IPS DF 4.7 (cell line): ENCODE results near the gene CYTIP.

ENCODE experiments used
- DNase-seq: peaks from one replicate; pipeline ENCODE4 v3.0.0-alpha.2; 2013; ENCODE audit warnings: low spot score; ENCODE audit errors: extremely low read depth

CYTIP gene

GRCh38 chr2:157463002-157463401, 19.1 kb upstream of the CYTIP start:
- no peak for DNase-seq

DNA sequence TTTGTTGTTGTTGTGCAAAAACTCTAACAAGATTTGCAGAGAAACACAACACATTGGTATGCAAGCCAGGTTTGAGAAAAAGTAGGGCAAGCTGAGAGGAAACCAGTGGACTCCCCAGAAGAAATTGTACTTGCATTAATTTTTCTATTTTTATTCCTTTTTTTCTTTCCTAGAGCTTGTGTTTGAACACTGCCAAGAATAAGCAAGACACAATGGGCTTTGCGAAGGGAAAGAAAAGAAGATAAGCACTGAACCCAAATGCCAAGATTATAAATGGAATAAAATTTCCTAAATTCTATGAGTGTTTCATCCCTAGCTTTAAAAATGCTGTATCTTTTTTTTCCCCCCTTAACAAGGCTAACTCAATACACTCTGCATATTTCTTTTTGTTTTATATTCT, 17.0 kb upstream of the CYTIP start:
- DNase-seq: no peak

DNA sequence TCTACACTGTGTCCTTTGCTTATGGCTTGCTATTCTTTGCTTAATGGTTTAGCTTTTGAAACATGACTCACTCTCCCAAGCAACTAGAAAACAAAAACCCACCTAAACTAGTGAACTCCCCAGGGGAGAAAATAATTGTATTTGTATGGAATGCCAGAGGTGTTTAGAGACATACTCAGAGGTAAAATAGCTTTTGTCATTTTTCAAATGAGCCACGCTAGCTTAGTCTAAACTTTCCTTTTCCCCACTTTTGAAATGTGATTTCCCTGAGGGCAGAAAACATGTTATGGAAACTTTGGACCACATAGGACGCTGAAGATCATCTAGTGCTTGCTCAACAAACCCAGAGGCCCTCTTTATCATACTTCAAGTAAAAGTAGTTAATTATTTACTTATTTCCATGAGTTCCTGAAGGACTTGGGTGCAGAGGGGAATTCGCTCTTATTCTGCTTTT, 16.5 kb upstream of the CYTIP start:
- DNase-seq: no peak

DNA sequence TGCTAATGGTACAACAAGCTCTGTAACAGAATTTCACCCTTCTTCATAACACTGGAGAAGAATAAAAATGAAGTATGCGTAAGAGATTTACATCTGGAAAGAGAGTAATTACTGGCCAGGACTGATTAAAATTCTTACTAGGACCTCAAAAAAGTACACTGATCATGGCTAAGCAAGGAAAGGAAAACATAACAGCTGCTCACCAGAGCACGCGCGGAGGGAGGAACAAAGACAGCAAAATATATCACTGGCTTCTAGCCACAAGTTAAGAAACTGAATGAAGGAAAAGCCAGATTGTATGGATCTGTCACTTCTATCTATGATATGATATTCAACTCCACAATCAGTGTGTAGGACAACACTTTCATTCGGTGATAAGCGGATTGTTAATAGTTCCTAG, 15.6 kb upstream of the CYTIP start:
- DNase-seq: no peak

- no peak for DNase-seq
These were observed 3.9 kb upstream of the CYTIP start for GRCh38 chr2:157447741-157448140.

DNA sequence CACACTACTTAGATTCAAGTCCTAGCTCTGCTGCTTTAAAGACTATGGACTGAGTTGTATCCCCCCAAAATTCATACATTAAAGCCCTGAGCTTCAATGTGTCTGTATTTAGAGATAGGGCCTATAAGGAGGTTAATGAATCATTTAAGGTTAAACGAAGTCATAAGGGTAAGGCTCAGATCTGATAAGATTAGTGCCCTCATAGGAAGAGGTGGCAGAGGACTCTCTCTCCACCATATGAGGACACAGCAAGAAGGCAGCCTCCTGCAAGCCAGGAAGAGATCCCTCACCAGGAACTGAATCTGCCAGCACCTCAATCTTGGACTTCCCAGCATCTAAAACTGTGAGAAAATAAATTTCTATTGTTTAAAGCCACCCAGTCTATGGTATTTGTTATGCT, 3.1 kb upstream of the CYTIP start:
- no peak for DNase-seq

GRCh38 chr2:157444641-157445040, 752 bp upstream of the CYTIP start:
- DNase-seq: no peak

- DNase-seq: no peak
These were observed 799 bp downstream of the CYTIP start for GRCh38 chr2:157443090-157443489.

GRCh38 chr2:157442636-157443035, 1.3 kb downstream of the CYTIP start:
- no peak for DNase-seq

DNA sequence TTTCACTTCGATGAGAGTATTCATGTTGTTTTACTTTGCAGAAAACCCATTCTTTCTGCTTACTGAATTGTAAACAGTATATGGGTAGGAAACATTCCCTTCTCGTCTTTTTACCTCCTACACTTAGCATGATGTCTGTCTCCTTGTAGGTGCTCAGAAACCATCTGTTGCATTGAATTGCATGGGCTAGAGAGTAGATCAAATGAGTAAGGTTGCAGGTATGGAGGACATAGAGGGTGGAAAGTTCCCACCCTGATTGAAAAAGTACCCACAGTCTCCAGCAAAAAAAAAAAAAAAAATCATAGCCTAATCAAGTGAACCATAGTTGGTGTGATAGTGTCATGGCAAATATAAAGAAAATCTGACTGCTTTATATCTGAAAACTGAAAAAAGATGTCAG, 1.7 kb downstream of the CYTIP start:
- DNase-seq: no peak

- DNase-seq: no peak
These were observed 2.8 kb downstream of the CYTIP start for GRCh38 chr2:157441072-157441454.

- no peak for DNase-seq
These were observed 3.4 kb downstream of the CYTIP start for GRCh38 chr2:157440404-157441071.

DNA sequence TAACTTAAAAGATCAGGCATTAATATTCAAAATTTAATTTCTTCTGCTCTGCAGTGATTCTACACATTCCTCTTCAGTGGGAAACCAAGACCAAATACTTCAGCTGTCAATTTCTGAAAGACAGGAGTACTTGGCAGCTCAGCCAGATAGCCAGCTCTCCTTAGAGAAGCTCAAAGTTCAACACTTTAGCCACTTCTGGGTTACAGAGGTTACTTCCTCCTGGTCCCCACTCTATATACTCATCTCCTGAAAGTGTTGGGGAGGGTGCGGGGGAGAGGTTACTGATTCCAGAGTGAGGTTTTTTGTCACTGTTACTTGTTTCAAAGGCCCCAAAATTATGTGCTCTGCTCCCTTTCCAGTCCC, 4.1 kb downstream of the CYTIP start:
- DNase-seq: no peak

- no peak for DNase-seq
These were observed 4.7 kb downstream of the CYTIP start for GRCh38 chr2:157438863-157439823.

DNA sequence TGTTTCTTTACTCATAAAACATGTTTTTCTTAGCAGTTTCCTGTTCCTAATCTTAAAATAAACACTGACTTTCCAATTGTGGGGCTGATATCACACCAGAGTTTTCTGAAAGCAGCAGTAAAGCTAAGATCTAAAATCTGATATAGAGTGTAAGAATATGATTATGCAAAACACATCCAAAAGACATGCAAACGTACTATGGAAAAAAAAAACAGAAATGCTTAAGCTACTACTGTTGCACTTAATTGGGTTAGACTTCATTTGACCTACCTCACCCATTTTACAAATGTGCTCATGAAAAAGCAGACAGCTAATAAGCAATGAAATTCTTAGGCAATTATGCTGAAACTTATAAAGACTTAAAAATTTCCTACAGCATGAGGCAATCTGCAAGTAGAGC, 10.5 kb downstream of the CYTIP start:
- DNase-seq: no peak

DNA sequence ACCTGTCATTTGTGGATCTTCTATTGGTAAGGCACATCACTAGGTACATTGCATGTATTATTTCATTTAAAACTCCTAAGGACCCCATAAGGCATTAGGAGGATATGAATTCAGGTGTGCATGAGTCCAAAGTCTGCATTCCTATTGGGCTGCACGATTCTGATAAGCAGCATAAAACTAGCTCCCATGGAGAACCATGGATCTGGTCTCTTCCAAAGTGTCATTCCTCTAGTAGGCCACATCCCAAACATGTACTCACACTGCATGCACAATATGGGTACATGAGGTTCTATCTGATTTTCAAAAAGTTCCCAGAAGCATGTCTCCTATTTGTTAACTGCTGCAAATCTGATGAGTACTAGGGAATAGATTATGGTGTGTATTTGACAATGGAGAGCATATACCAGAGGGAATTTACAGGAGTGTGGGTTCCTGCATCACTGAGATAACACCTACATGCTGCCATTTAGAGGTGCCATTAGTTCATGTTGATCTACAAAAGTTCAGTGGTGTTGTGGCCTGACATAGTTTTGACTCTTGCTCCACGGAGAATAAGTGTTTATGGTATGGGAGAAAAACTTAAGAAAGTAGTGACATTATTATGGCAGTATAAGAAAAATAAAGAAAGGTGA, 11.3 kb downstream of the CYTIP start:
- DNase-seq: no peak

DNA sequence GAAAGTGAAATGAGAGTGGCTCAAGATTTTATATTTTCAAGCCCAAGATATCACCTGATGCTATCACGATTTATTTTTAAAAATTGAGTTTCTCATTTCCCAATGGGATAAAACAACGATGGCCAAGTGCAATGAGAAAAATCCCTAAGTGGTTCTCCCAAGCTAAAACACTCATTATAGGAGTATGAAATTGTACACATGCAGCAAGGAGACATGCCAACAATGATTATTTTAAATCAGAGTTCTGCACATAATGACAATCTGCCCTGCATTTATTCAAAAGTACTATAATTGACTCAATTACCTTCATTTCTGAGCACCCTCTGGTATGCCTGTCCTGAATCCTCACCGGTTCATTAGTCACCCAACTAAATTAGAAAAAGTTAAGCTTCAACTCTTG, 12.7 kb downstream of the CYTIP start:
- DNase-seq: no peak

GRCh38 chr2:157428500-157429175, 15.3 kb downstream of the CYTIP start:
- DNase-seq: no peak

DNA sequence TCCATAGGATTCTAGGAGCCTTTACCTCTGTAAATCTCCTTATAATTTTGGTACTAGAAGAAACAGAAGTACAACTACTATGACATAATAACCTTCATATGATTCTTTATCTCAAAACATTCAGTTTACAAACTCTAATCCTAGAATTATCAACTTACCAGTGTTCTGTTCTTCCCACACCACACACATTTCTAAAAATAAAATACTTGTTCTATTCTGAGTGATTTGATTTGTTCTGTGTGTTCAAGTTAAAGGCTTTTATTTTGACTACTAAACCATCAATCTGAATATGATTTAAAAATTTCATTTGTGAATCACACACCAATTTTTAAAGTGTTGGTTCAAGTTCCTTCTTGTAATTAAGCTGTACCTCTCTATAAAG, 16.0 kb downstream of the CYTIP start:
- no peak for DNase-seq

DNA sequence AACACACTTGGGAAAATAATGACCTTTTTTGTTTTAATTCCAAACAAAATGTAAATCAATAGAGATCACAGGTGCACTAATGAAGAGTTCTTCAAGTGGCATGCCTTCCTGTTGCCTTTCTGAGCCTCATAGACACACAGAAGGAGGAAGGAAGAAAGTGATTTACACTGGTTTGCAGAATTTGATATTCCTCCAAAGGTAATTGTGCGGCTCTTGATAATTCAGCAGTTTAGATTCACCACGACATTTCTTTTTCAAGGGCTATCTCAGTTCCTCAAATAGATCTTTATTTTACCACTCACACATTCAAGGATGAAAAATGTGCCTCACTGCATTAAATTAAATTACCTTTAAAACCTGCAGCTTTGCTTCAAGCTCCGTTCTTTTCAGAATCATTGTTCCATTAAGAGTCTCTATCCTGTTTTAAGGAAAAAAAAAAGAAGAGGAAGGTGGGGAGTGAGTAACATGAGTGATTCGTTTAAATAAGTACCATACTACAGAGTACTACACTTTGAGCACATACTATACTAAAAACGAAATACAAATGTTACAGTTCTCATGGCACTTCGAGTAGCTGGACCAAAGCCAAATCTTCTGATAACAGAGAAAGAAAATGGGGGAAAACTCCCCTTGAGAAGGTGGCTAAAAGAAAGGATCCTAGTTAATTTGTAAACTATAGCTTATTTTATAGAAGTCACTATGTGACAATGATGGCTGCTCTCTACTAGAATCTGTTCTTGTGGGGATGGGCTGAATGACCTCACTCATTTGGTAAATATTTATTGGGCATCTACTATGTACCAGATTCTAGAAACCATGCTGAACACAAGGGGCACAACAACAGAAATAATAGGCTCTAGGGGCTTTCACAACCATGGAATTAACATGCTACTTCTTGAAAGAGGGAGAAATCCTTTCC, 16.6 kb downstream of the CYTIP start:
- no peak for DNase-seq
